Osteoblast (primary cell): Measurements from ENCODE around the gene ATE1. TPM values are rescaled to one million over a fixed set of nuclear protein-coding genes. Genes with fewer than 3 reads are reported as not detected.

Experiments
- DNase-seq: peaks from one replicate; pipeline ENCODE4 v3.0.0; 2011; ENCODE audit warnings: low spot score, mixed read lengths; ENCODE audit not compliant: insufficient read length; ENCODE audit errors: missing footprints
- H2AFZ ChIP-seq: 2 replicates; pipeline ENCODE4 v1.6.0; 2011; ENCODE audit warnings: mild to moderate bottlenecking, low read length
- H3K27ac ChIP-seq: 2 replicates; pipeline ENCODE4 v1.5.1; 2011; ENCODE audit warnings: mild to moderate bottlenecking, low read depth, low read length, moderate library complexity
- H3K27me3 ChIP-seq: 2 replicates; pipeline ENCODE4 v1.6.0; 2012; ENCODE audit warnings: mild to moderate bottlenecking, control low read depth, inconsistent platforms, low read length, moderate library complexity; ENCODE audit not compliant: insufficient read depth
- H3K36me3 ChIP-seq: 2 replicates; pipeline ENCODE4 v1.5.1; 2011; ENCODE audit warnings: mild to moderate bottlenecking, low read length, control low read depth, moderate library complexity; ENCODE audit not compliant: insufficient read depth
- H3K4me1 ChIP-seq: 2 replicates; pipeline ENCODE4 v1.5.1; 2011; ENCODE audit warnings: mild to moderate bottlenecking, low read length, control low read depth, moderate library complexity; ENCODE audit not compliant: insufficient read depth
- H3K4me2 ChIP-seq: 2 replicates; pipeline ENCODE4 v1.6.0; 2011; ENCODE audit warnings: mild to moderate bottlenecking, low read length; ENCODE audit not compliant: insufficient read depth
- H3K4me3 ChIP-seq: fragments of 200-600 bp; sonication (generic); 3 replicates; pipeline ENCODE4 v1.5.1; 2012; ENCODE audit warnings: mild to moderate bottlenecking, low read length, inconsistent platforms; ENCODE audit not compliant: insufficient read depth
- H3K79me2 ChIP-seq: 2 replicates; pipeline ENCODE4 v1.6.0; 2012; ENCODE audit warnings: mild to moderate bottlenecking, low read length, control low read depth, inconsistent platforms; ENCODE audit not compliant: insufficient read depth
- H3K9me3 ChIP-seq: 2 replicates; pipeline ENCODE4 v1.5.1; 2011; ENCODE audit warnings: low read depth, low read length, control low read depth
- H4K20me1 ChIP-seq: 2 replicates; pipeline ENCODE4 v1.6.0; 2012; ENCODE audit warnings: mild to moderate bottlenecking, low read length, control low read depth; ENCODE audit not compliant: insufficient read depth
- total RNA-seq: library from RNA; depleted of rRNA; stranded (reverse); fragments of >200 nt; gene quantifications from 2 replicates; pipeline ENCODE4 v1.2.3, GENCODE V29; 2012
- TF ChIP-seq, protein P1 (sequence below): IDR thresholded peaks from 2 replicates; pipeline ENCODE4 v1.5.1; 2011; ENCODE audit warnings: mild to moderate bottlenecking, low read depth, low read length, moderate library complexity; ENCODE audit errors: extremely low read depth

The ATE1 gene
- total RNA-seq, 1 donor = 21.0 TPM

DNA sequence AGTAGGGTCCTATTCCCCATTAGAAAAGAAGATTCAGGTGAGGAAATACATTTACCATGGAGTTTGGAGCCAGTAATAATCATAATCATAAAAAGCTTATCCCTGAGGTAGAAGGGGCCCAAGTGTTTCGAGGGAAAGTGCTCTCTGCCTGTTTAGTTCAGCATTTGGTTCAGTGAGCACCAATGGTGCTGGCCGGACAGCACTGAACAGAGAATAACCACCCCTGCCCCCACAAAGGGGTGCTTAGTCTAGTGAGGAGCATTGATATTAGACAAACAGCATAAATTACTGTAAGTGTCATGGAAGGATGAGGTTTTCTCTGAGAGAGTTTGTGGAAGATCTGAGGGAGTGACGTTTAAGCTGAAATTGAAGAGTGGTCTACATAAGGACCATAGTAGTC is 21.6 kb upstream of the ATE1 start:
- Histone ChIP-seq H3K79me2 (no peaks in the 10 kb centered on the region), H3K4me1 (no peaks in the 10 kb centered on the region), H2AFZ (no peak overlapping the region), H3K36me3 (no peaks in the 10 kb centered on the region), H3K4me3 (no peak overlapping the region), H3K27ac (no peak overlapping the region), H3K27me3 (no peaks in the 10 kb centered on the region), H3K9me3 (no peaks in the 10 kb centered on the region), H4K20me1 (no peaks in the 10 kb centered on the region), H3K4me2 (no peak overlapping the region)
- no peak for DNase-seq
- TF ChIP-seq, protein P1, sequence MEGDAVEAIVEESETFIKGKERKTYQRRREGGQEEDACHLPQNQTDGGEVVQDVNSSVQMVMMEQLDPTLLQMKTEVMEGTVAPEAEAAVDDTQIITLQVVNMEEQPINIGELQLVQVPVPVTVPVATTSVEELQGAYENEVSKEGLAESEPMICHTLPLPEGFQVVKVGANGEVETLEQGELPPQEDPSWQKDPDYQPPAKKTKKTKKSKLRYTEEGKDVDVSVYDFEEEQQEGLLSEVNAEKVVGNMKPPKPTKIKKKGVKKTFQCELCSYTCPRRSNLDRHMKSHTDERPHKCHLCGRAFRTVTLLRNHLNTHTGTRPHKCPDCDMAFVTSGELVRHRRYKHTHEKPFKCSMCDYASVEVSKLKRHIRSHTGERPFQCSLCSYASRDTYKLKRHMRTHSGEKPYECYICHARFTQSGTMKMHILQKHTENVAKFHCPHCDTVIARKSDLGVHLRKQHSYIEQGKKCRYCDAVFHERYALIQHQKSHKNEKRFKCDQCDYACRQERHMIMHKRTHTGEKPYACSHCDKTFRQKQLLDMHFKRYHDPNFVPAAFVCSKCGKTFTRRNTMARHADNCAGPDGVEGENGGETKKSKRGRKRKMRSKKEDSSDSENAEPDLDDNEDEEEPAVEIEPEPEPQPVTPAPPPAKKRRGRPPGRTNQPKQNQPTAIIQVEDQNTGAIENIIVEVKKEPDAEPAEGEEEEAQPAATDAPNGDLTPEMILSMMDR = no peak

DNA sequence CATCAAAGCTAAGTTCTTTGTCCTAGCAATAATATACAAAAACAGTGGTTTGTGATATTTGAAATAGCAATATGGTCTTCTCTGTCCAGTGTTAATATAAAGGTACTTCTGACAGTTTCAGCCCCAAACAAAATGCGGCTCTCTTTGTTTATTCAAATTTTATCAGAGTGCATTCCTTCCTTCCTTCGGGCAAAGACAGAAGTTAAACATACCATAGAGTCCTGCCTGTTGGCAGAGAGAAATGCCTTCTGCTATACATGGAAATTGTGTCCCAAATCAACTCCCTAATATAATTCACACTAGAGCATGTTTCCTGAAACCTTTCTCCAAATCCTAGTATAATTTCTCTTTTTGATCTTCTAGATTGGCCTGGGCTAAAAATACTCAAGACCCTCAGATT is 21.2 kb upstream of the ATE1 start:
- Histone ChIP-seq H3K4me3 (no peak overlapping the region), H3K27me3 (no peaks in the 10 kb centered on the region), H3K27ac (no peak overlapping the region), H3K36me3 (no peaks in the 10 kb centered on the region), H4K20me1 (no peaks in the 10 kb centered on the region), H3K79me2 (no peaks in the 10 kb centered on the region), H3K4me1 (no peaks in the 10 kb centered on the region), H3K4me2 (no peak overlapping the region), H2AFZ (no peak overlapping the region), H3K9me3 (no peaks in the 10 kb centered on the region)
- TF ChIP-seq, protein P1 = no peak
- no peak for DNase-seq

DNA sequence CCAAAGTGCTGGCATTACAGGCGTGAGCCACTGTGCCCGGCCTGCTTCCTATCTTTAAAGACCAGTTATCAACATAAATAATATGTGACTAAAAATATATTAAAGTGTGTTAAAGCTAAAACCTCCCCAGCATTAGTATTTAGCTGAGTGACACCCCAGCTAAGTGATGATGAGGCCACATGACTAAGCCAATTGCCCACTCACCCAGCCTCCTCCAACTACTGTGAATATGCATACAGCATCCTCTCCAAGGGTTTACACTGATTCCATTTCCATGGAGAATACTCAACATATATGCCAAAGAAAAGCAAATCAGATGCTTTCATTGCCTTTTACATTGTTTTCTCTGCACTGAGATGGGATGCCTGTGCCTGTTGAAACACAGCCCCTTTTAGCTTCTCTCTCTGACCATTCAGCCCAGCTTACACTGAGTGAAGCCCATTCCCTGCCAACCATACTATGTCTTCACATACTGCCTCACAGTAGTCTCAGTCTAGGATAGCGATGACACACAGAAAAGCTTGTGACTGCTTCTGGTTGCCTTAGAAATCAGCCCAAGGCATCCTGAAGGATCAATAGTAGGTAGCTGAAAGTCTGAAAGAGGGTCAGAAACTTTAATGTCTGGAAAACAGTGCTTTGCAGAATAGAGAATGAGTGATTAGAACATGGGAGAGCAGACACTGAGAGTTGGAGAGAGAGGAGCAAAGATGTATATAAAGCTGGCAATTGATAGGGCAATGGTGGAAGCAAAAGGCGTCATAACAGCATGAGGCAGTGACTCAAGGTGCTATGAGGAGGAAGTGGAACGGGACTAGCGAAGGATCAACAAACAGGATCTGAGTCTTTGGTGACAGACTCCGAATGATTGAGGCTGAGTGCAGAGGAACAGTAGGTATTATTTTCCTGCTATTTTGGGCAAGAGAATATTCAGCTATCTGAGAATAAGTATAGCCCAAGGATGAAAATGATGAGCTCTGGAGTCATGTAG is 19.8 kb upstream of the ATE1 start:
- no peak overlapping the region for H2AFZ ChIP-seq
- no peaks in the 10 kb centered on the region for H3K9me3 ChIP-seq
- no peak overlapping the region for H3K4me3 ChIP-seq
- H3K4me2 ChIP-seq = no peak overlapping the region
- TF ChIP-seq, protein P1 = no peak
- H3K27ac ChIP-seq = no peak overlapping the region
- H3K27me3 ChIP-seq = no peaks in the 10 kb centered on the region
- no peaks in the 10 kb centered on the region for H3K36me3 ChIP-seq
- DNase-seq = no peak
- H4K20me1 ChIP-seq = no peaks in the 10 kb centered on the region
- H3K4me1 ChIP-seq = peaks cover 10% of the 10 kb centered on the region
- H3K79me2 ChIP-seq = no peaks in the 10 kb centered on the region

DNA sequence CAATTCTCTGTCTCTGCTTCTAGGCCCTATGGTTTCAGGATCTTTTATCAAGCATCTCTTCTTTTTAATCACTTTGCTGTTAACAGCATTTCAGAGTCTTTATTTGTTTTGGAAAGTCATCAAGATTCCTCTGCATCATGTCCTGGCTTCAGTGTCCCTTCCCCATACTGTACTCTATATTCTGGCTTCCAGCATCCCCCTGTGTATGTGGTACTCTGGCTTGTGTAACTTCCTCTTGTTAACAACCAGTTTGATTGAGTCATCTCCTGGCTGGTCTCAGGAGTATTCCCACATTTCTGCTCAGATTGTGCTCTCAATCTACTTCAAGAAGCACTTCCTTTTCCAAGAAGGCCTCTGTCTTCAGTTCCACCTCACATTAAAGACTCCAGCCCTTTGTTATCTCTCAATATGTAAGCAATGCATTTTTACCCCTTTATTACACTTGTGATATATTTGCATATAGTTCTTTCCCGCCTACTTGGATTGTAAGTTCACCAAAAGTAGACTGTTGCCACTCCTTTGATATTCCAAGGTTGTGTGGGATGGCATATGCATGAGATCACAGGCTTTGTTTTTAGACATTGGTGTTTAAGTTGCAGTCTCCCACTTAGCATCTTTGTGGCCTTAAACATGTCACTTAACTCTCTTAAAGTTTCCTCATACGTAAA is 15.1 kb upstream of the ATE1 start:
- Histone ChIP-seq H3K79me2 (no peaks in the 10 kb centered on the region), H4K20me1 (no peaks in the 10 kb centered on the region), H3K4me3 (no peak overlapping the region), H3K36me3 (no peaks in the 10 kb centered on the region), H3K27ac (peak overlapping the region; percentile 7), H3K27me3 (no peaks in the 10 kb centered on the region), H3K9me3 (no peaks in the 10 kb centered on the region), H3K4me1 (peaks cover 14% of the 10 kb centered on the region), H2AFZ (peak overlapping the region; percentile 17), H3K4me2 (peak overlapping the region; percentile 52)
- peak; percentile 89 for DNase-seq
- TF ChIP-seq, protein P1 = no peak
